GM12878 (cell line): Measurements from ENCODE around the gene RENBP. TPM values are rescaled to one million over a fixed set of nuclear protein-coding genes. Genes with fewer than 3 reads are reported as not detected.
A peak's percentile ranks its signal among the peaks of the same experiment; 100 is the strongest.

Experiments
- BACH1 ChIP-seq: fragments of 450-650 bp; IDR thresholded peaks from 2 replicates; pipeline ENCODE4 v1.6.1; 2017; ENCODE audit warnings: mild to moderate bottlenecking, borderline replicate concordance
- CBFB ChIP-seq: IDR thresholded peaks from 2 replicates; pipeline ENCODE4 v1.6.1; 2016; ENCODE audit warnings: antibody characterized with exemption, low read depth
- CBX5 ChIP-seq: sonication (generic); IDR thresholded peaks from 2 replicates; pipeline ENCODE4 v1.6.1; 2016; ENCODE audit warnings: low read depth, moderate library complexity, mild to moderate bottlenecking, inconsistent platforms
- GATAD2B ChIP-seq: fragments of 450-650 bp; conservative IDR thresholded peaks from 2 replicates; pipeline ENCODE4 v1.6.1; 2017; ENCODE audit warnings: low read depth, mild to moderate bottlenecking, moderate library complexity
- JUNB ChIP-seq: IDR thresholded peaks from 2 replicates; pipeline ENCODE4 v1.6.1; 2016; ENCODE audit warnings: antibody characterized with exemption, mild to moderate bottlenecking
- JUND ChIP-seq: IDR thresholded peaks from 2 replicates; pipeline ENCODE4 v1.6.1; 2012; ENCODE audit warnings: low read depth, mild to moderate bottlenecking, low read length, improper control_type of control experiment, moderate library complexity
- KDM1A ChIP-seq: fragments of 200-600 bp; sonication (generic); IDR thresholded peaks from 2 replicates; pipeline ENCODE4 v1.6.1; 2016; ENCODE audit warnings: borderline replicate concordance
- NBN ChIP-seq: fragments of 450-650 bp; IDR thresholded peaks from 2 replicates; pipeline ENCODE4 v1.6.1; 2016
- NFYA ChIP-seq: IDR thresholded peaks from 2 replicates; pipeline ENCODE4 v1.6.1; 2011; ENCODE audit warnings: low read depth, mild to moderate bottlenecking, low read length, improper control_type of control experiment, borderline replicate concordance
- NRF1 ChIP-seq: conservative IDR thresholded peaks from 2 replicates; pipeline ENCODE4 v1.6.1; 2011; ENCODE audit warnings: mild to moderate bottlenecking, low read depth, low read length, improper control_type of control experiment
- RB1 ChIP-seq: fragments of 450-650 bp; formaldehyde crosslinking; IDR thresholded peaks from 2 replicates; pipeline ENCODE4 v1.6.1; 2017; ENCODE audit warnings: mild to moderate bottlenecking, borderline replicate concordance
- SIX5 ChIP-seq: IDR thresholded peaks from 2 replicates; pipeline ENCODE4 v1.6.1; 2011; ENCODE audit warnings: mild to moderate bottlenecking, low read depth, low read length, moderate library complexity; ENCODE audit not compliant: severe bottlenecking
- SMC3 ChIP-seq: IDR thresholded peaks from 2 replicates; pipeline ENCODE4 v1.6.1; 2011; ENCODE audit warnings: low read length, improper control_type of control experiment, borderline replicate concordance
- SUPT20H ChIP-seq: IDR thresholded peaks from 2 replicates; pipeline ENCODE4 v1.6.1; 2011; ENCODE audit warnings: low read depth, mild to moderate bottlenecking, low read length, moderate library complexity, borderline replicate concordance; ENCODE audit not compliant: control insufficient read depth
- TARDBP ChIP-seq: IDR thresholded peaks from 2 replicates; pipeline ENCODE4 v1.6.1; 2016; ENCODE audit warnings: borderline replicate concordance
- TBL1XR1 ChIP-seq: IDR thresholded peaks from 2 replicates; pipeline ENCODE4 v1.6.1; 2012; ENCODE audit warnings: low read depth, low read length, improper control_type of control experiment
- YY1 ChIP-seq: IDR thresholded peaks from 2 replicates; pipeline ENCODE4 v1.6.1; 2011; ENCODE audit warnings: low read depth, mild to moderate bottlenecking, low read length
- ZNF274 ChIP-seq: IDR thresholded peaks from one replicate; pipeline ENCODE4 v1.8.0; 2011; ENCODE audit not compliant: insufficient read length, insufficient read depth
- ZSCAN29 ChIP-seq: fragments of 450-650 bp; IDR thresholded peaks from 2 replicates; pipeline ENCODE4 v1.6.1; 2017; ENCODE audit warnings: mild to moderate bottlenecking, moderate library complexity
- polyA plus RNA-seq, 11 experiments: library from polyadenylated mRNA; depleted of rRNA in 4 of 11; unstranded in 6 of 11; stranded (reverse) in 5 of 11; fragments of >200 nt; fragmentation: Nextera tagmentation in 4 of 11; fragmentation: Illumina TruSeq in 1 of 11; extraction: Ambion mirVana in 4 of 11; extraction: Trizol in 1 of 11; gene quantifications; 1 replicate in 1 of 11; 2 replicates in 10 of 11; pipeline versions ENCODE4 v1.2.1 to v1.2.3, GENCODE V29; 2011 to 2016; ENCODE audit warnings: inconsistent platforms in 2 of 11, missing spikeins in 2 of 11, low read depth in 1 of 11
- total RNA-seq, 4 experiments: library from RNA; depleted of rRNA in 3 of 4; stranded (reverse); fragments of >200 nt in 3 of 4; fragmentation: Illumina TruSeq in 1 of 4; extraction: Trizol in 1 of 4; gene quantifications; 2 replicates each; pipeline versions ENCODE4 v1.2.1 to v1.2.3, GENCODE V29; 2013 to 2021
- TF ChIP-seq, protein P1 (sequence below): fragments of 450-650 bp; IDR thresholded peaks from 2 replicates; pipeline ENCODE4 v1.6.1; 2017; ENCODE audit warnings: mild to moderate bottlenecking, moderate library complexity
- TF ChIP-seq, protein P2 (sequence below): IDR thresholded peaks from 2 replicates; pipeline ENCODE4 v1.6.1; 2011; ENCODE audit warnings: mild to moderate bottlenecking, low read depth, low read length, moderate library complexity; ENCODE audit not compliant: insufficient replicate concordance
- TF ChIP-seq, protein P3 (sequence below): fragments of 450-650 bp; IDR thresholded peaks from 2 replicates; pipeline ENCODE4 v1.6.1; 2016; ENCODE audit warnings: mild to moderate bottlenecking
- TF ChIP-seq, protein P4 (sequence below): fragments of 450-650 bp; IDR thresholded peaks from 2 replicates; pipeline ENCODE4 v1.6.1; 2016; ENCODE audit warnings: mild to moderate bottlenecking

RENBP gene
- total and polyA plus RNA-seq, 10 of the 15 experiments (the other 5 are each of a cell fraction or from before 2014, with no cell fraction given): 0.36 to 4.9 (median 1.8) TPM; not detected in 3

DNA sequence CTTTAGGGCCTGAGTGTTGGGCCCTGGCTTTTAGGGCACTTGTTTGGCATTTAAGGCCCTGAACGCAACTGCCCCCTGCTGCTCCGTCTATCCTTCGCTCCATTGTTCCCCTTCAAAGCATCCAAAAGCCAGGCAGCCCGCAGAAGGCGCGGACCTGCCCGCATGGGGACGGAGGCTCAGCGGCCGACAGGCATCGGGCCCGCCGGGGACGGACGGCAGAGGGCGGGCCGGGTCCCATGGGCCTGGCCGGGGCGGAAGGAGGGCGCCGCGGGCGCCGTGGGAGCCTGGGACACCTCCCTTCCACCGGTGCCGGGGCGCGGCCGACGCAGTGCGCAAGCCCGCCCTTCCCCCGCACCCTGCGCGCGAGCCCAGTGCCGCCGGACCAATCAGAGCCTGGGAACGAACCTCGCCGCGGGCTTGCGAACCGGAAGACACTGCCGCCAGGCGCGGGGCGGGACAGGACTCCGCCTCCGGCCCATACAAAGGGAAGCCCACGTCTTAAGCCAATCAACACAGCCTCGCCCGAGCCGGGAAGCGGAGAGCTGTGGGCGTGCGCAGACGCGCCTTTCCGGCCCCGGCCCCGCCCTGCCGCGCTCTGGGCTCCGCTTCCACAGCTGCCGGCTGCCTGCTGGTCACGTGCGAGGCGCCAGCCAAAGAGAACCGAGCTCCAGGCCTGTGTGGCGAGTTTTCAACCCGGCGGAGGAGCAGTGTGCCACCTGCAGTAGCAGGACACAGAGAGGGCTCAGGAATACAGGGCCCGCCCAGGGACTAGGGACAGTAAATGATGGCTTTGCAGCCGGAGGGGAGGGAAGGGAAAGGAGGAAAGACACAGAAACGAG is 16.3 kb downstream of the RENBP start (continued):
- TF ChIP-seq, protein P1, sequence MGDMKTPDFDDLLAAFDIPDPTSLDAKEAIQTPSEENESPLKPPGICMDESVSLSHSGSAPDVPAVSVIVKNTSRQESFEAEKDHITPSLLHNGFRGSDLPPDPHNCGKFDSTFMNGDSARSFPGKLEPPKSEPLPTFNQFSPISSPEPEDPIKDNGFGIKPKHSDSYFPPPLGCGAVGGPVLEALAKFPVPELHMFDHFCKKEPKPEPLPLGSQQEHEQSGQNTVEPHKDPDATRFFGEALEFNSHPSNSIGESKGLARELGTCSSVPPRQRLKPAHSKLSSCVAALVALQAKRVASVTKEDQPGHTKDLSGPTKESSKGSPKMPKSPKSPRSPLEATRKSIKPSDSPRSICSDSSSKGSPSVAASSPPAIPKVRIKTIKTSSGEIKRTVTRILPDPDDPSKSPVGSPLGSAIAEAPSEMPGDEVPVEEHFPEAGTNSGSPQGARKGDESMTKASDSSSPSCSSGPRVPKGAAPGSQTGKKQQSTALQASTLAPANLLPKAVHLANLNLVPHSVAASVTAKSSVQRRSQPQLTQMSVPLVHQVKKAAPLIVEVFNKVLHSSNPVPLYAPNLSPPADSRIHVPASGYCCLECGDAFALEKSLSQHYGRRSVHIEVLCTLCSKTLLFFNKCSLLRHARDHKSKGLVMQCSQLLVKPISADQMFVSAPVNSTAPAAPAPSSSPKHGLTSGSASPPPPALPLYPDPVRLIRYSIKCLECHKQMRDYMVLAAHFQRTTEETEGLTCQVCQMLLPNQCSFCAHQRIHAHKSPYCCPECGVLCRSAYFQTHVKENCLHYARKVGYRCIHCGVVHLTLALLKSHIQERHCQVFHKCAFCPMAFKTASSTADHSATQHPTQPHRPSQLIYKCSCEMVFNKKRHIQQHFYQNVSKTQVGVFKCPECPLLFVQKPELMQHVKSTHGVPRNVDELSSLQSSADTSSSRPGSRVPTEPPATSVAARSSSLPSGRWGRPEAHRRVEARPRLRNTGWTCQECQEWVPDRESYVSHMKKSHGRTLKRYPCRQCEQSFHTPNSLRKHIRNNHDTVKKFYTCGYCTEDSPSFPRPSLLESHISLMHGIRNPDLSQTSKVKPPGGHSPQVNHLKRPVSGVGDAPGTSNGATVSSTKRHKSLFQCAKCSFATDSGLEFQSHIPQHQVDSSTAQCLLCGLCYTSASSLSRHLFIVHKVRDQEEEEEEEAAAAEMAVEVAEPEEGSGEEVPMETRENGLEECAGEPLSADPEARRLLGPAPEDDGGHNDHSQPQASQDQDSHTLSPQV: no peak
- TF ChIP-seq NRF1: peak; percentile 49; the same call in 1 of the 2 replicates
- no peak for TF ChIP-seq JUND
- no peak for TF ChIP-seq SMC3
- TF ChIP-seq SUPT20H: no peak
- no peak for TF ChIP-seq CBX5
- TF ChIP-seq KDM1A: no peak
- no peak for TF ChIP-seq TARDBP
- TF ChIP-seq NFYA: no peak
- TF ChIP-seq JUNB: no peak
- TF ChIP-seq TBL1XR1: peak; percentile 13; the same call in 1 of the 2 replicates
- no peak for TF ChIP-seq ZNF274
- peak; percentile 26; the same call in 1 of the 2 replicates for TF ChIP-seq RB1
- TF ChIP-seq ZSCAN29: no peak
- TF ChIP-seq BACH1: no peak
- TF ChIP-seq, protein P2, sequence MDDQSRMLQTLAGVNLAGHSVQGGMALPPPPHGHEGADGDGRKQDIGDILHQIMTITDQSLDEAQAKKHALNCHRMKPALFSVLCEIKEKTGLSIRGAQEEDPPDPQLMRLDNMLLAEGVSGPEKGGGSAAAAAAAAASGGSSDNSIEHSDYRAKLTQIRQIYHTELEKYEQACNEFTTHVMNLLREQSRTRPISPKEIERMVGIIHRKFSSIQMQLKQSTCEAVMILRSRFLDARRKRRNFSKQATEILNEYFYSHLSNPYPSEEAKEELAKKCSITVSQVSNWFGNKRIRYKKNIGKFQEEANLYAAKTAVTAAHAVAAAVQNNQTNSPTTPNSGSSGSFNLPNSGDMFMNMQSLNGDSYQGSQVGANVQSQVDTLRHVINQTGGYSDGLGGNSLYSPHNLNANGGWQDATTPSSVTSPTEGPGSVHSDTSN: no peak
- no peak for TF ChIP-seq NBN
- TF ChIP-seq, protein P3, sequence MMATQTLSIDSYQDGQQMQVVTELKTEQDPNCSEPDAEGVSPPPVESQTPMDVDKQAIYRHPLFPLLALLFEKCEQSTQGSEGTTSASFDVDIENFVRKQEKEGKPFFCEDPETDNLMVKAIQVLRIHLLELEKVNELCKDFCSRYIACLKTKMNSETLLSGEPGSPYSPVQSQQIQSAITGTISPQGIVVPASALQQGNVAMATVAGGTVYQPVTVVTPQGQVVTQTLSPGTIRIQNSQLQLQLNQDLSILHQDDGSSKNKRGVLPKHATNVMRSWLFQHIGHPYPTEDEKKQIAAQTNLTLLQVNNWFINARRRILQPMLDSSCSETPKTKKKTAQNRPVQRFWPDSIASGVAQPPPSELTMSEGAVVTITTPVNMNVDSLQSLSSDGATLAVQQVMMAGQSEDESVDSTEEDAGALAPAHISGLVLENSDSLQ: peak; percentile 61; the same call in 1 of the 2 replicates
- TF ChIP-seq, protein P4, sequence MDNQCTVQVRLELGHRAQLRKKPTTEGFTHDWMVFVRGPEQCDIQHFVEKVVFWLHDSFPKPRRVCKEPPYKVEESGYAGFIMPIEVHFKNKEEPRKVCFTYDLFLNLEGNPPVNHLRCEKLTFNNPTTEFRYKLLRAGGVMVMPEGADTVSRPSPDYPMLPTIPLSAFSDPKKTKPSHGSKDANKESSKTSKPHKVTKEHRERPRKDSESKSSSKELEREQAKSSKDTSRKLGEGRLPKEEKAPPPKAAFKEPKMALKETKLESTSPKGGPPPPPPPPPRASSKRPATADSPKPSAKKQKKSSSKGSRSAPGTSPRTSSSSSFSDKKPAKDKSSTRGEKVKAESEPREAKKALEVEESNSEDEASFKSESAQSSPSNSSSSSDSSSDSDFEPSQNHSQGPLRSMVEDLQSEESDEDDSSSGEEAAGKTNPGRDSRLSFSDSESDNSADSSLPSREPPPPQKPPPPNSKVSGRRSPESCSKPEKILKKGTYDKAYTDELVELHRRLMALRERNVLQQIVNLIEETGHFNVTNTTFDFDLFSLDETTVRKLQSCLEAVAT: 0 out of 2 replicates have a peak, but pooled peaks have one; percentile 29
- no peak for TF ChIP-seq CBFB
- TF ChIP-seq YY1: 0 out of 2 replicates have a peak, but pooled peaks have one; percentile 24
- TF ChIP-seq SIX5: no peak
- 0 out of 2 replicates have a peak, but pooled peaks have one; percentile 65 for TF ChIP-seq GATAD2B
